ENCODE data around the gene CAPN7.

GRCh38 chr3:15181511-15181910 lies 24.5 kb upstream of the CAPN7 start:
- TF ChIP-seq POLR2AphosphoS5 (IDR thresholded peaks at IDR 0.05; ENCODE audit: low read depth) (no peak), CTCF (IDR thresholded peaks at IDR 0.05; ENCODE audit: insufficient read depth, low read length) (no peak), REST (IDR thresholded peaks at IDR 0.05; ENCODE audit: insufficient replicate concordance, low read depth) (no peak), SPI1 (IDR thresholded peaks at IDR 0.05; ENCODE audit: borderline replicate concordance, low read depth) (no peak)
